GM19035 (cell line): ENCODE measurements around the gene UBTD1.

Experiments used
- ATAC-seq: cut with Tn5 transposase; IDR thresholded peaks from one replicate; pipeline ENCODE4 v1.9.1; 2021; ENCODE audit not compliant: unreplicated experiment

UBTD1 gene

DNA sequence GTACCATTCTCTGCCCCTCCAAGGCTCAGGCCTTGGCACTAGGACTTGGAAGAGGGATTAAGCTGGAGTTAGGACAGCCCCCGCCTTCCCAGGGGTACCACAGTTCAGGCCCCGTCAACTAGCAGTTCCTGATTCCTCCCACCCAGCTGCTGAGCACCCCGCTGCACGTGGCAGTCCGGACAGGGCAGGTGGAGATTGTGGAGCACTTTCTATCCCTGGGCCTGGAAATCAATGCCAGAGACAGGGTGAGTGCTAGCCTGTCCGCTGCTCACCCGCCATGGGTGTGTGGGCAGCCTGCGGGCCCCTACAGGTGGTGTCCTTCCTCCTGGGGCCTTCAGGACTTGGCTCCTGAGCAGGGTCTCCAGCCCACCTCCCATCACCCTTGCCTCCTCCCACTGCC is 83.4 kb downstream of the UBTD1 start:
- no peak for ATAC-seq

DNA sequence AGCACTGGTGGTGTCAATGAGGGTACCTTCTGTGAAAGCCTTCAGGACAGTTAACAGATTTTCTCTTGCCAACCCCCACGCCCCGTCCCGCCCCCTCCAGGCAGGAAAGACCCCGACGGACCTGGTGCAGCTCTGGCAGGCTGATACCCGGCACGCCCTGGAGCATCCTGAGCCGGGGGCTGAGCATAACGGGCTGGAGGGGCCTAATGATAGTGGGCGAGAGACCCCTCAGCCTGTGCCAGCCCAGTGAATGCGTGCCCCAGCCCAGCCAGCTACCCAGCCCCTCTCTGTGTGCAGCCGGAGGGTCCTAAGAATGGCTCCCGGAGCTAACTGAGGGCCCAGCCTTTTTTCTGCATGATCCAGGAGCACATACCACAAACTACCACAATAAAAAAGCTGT is 84.8 kb downstream of the UBTD1 start:
- no peak for ATAC-seq

DNA sequence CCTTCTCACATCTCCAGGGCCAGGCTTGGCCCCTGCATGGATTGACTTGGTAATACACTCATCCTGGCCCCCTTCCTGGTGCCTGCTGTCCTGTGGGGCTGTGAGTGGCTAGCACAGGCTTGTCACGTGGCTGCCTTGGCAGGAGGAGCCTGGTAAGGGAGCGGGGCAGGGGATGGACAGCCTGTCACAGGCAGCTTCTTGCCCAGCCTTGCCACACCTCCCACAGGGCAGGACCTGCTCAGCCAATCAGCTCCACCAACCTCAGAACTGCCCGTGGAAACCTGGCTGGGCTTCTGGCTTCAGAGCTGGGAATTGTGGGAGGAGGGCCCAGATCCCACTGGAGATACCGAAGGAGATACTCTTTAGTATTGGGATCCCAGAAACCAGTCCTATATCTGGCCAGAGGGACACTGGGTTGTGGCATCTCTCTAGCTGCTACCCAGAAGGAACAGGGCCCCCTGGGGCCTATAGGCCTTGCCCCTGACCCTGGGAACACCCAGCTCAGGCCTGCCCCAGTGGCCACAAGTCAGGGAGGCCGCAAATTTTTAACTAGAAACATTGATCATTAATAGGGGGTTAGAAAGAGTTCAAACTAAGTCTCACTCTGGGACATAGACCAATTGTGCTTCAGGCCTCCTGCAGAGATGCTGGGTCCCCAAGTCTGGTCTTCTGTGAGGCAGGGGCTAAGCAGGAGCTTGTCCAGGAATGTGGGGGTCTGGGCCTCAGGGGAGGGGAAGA is 85.5 kb downstream of the UBTD1 start, which contains the start of gene HOGA1:
TSS of gene HOGA1 (plus strand) at position 330 of the 738 bp plus-strand sequence. CDS start at position 645, 315 bp downstream.
- no peak for ATAC-seq

DNA sequence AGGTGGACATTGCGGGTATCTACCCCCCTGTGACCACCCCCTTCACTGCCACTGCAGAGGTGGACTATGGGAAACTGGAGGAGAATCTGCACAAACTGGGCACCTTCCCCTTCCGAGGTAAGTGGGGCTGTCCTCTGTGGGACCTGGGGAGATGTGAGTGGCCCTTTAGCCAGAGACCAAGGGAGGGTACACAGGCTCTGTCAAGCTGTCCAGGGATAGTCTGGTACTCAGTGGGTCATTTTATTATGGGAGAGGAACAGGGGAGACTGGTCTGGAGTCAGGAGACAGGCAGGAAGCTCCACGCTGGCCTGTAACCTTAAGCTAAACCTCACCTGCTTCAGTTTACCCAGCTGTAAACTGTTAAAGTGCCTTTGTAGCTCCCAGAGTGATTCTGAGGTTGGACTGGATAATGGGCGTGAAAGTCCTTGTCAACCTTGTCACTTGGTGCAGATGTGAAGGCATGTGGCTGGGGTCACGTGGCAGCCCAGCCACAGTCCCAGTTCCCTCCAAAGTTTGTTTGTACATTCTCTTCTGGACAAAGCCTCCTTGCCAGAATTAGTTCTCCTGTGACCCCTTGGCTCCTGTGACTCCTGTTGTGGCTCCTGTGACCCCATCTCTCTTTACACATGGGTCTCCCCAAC is 86.2 kb downstream of the UBTD1 start:
- no peak for ATAC-seq

DNA sequence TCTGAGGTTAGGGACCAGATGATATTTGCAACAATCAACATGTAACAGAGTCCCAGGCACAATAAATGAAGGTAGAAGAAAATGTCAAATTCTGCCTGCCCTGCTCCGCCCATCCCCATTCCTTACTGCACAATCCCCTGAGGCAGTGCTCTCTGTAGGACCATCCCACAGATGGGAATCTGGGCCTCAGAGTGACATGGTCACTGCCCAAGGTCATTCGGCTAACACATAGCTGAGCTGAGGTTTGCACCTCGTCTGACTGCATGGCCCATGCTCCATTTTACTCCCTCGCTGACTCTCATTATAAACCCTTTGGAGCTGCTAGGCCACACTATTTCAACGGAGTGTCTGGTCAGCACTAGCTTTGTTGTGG is 86.7 kb downstream of the UBTD1 start:
- no peak for ATAC-seq

DNA sequence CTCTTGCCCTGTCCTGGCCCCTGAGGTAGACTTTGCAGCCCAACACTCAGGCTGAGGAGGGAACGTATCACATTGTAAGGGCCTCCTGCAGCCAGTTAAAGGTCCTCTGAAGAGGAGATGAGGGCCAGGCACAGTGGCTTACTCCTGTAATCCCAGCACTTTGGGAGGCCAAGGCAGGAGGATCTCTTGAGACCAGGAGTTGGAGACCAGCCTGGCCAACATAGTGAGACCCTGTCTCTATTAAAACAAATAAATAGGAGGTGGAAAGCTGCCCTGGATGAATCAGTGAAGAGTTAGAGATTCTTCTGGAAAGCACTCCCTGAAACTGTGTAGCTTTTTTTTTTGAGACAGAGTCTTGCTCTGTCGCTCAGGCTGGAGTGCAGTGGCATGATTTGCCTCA is 88.5 kb downstream of the UBTD1 start:
- no peak for ATAC-seq

DNA sequence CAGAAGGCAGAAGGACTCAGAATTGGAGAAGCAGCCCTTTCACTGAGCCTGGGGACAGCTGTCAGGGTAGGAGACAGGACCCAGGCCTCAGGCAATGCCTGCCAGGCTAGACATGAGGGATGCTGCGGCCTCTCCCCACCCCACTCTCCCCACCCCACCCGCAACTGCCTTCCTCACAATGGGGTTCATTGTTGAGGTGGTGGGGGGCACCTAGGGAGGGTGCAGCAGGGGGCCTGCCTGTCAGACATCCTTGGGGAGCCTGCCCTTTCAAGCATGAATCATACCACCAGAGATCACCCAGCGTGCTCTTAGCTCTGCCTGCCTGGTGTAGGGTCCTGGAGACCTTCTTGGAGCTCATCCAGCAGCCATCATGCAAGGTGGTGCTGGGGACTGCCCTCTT is 90.8 kb downstream of the UBTD1 start, which contains the start of gene C10orf62:
TSS of gene C10orf62 (plus strand) at position 243 of the 400 bp plus-strand sequence. CDS start 177 bp downstream, outside the sequence.
- ATAC-seq, result no peak

DNA sequence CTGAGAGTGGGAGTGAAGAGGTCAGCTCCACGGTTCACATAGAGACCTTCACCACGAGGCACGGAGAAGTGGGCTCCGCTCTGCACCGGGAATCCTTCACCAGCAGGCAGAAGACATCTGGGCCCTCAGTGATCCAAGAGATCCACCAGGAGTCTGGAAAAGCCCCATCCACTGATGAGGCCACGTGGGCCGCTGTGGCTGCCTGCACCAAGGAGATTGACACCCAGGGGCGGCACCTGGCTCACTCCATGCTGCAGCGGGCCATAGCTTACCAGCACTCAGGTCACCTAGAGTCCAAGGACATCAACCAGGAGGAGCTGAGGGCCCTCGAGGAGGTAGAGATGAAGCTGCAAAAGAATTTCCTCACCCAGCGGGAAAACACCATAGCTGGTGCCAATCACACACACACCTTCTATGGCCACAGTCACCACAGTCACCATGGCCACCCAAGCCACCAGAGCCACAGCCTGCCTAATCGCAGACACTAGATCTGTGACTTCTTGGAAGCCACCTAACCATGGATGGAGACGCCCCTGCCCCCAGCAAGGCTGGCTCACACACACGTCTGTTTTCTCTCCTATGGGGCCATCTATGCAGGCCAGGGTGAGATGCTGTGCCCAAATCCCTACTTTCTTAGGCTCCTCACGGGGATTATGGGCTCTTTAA is 91.5 kb downstream of the UBTD1 start:
- ATAC-seq, result no peak

DNA sequence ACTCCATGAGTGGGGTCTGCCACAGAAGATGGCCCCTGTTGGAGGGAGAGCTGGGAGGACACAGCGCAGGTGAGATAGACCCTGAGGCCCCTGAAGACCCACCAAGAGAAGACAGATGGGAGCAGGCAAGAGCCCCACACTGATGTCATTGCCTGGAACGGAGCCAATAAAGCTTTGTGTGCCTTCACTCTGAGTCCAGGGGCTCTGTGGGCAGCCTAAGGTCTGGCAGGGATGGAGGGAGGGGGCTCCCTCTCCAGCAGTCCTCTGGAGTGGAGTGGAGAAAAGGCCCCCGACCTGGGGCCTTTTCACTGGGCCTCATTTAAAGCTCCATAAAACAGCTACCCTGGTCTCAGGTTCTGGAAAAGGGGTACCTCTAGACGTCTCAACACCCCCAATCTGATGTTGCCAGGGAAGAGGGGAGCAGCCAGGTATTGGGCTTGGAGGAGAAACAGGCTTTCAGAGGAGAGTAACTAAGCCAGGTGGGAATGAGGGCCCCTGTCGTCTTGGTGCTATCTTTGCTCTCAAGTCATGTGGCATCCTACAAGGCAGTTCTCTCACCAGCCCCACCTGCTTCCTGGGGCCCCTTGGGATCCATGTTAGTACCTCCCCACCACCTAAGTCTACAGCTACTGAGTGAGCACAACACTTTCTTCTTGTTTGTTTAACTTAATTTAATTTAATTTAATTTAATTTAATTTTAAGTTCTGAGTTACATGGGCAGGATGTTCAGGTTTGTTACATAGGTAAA is 92.2 kb downstream of the UBTD1 start:
- ATAC-seq, result no peak

DNA sequence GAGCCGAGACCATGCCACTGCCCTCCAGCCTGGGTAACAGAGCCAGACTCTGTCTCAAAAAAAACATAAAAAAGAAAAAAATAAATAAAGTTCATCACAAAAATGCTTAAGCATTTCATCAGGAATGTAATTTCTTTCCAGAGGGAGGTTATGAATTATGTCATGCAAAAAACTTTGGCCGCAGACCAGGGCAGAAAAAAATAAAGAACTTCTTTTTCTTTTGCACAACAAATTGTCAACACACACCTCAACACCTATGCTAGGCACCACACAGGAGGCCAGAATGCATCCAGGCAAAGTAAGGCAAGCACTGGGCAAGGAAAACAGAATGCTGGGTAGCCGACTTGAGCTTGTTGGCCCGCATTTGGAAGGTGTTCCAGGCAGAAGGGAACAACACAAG is 94.7 kb downstream of the UBTD1 start:
- ATAC-seq, result no peak

DNA sequence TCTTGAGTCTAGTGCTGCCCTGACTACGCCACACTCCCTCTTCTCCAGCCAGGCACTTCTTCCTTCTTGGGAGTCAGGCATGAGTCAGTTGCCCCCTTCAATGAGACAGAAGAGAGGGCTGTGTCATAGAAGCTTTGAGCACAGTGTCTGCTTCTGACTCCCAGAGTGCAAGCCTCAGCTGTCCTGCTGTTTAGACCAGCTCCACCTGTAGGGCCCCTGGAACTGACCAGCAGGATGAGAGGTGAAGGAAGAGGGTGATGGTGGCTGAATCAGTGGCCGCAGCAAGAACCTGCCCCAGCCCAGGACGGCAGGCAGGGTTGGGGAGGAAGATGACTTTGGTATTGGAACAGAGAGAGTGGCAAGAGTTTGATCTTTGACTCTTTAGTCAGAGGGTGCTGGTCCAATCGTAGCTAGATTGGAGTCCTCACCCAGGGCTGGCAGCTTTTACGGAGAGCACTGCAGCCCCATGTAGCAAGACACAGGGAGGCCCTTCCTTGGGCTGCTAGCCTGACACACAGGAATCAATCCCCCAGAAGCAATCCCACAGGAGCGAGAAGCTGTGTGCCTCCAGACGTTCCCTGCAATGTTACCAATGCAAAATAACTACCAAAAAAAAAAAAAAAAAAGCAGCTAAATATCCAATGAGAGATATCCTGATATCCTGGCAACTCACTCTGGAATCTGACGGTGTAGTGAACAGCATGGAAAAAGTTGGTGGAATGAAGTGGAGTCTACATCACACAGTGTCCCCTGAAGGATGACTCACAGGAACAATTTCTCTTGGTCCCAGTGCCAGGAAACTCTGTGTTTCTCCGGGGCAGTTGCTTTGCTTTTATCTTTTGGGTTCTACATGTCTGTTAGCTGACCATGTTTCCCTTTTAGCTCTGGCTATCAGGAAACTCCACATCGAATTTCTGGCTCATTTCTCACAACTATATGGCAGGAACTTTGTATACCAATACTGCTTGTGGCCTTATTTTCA is 97.7 kb downstream of the UBTD1 start:
- no peak for ATAC-seq

DNA sequence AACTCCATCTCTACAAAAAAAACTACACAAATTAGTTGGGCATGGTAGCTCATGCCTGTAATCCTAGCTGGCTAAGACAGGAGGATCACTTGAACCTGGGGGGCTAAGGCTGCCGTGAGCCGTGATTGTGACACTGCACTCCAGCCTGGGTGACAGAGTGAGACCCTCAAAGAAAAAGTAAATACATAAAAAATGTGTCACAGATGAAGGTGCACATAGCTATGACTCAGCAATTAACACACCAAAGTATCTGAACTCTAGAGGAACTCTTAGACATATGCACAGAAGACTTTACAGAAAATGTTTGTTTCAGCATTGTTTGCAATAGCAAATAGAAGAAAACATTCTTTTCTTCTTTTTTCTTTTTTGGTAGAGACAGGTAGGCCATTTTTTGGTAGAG is 99.1 kb downstream of the UBTD1 start:
- no peak for ATAC-seq

DNA sequence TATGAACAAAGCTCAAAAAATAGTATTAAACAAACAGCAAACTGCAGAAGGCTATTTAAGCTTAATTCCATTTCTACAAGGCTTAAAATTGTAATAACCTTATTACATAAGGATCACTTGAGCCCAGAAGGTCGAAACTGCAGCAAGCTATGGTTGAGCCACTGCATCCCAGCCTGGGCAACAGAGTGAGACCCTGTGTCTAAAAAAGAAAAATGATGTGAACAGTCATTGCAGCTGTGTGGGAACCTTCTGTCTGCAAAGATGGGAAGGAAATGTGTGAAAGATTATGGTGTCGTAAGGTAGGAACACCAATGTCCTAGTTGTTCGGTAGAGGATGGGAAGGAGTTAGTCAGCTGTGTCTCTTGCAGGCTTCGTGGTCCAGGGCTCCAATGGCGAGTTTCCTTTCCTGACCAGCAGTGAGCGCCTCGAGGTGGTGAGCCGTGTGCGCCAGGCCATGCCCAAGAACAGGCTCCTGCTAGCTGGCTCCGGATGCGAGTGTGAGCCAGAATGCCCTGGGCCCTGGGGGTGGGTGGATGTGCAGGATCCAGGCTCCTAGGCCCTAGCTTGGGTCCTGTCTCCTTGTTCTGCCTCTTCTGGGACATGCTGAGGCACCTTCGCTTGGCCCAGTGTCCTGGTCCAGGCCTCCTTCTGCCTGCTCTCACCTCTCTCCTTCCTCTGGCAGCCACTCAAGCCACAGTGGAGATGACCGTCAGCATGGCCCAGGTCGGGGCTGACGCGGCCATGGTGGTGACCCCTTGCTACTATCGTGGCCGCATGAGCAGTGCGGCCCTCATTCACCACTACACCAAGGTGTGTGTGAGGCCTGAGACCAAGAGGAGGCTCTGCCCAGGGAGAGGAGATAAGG is 99.9 kb downstream of the UBTD1 start:
- no peak for ATAC-seq

DNA sequence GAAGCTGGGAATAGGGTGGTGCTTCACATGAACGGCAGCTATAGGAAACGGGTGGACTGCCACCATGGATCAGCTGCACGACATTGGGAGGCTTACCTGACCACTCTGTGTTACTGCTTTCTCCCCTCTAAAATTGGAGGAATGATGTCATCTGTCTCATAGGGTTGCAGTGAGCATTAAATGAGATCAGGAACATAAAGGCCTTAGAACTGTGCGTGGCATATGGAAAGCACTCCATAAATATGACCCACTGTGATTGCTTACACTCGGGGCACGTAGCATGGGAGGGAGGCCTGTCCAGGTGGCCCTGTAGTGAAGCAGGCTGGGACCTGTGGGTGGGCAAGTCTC is 100.5 kb downstream of the UBTD1 start:
- ATAC-seq, result no peak

DNA sequence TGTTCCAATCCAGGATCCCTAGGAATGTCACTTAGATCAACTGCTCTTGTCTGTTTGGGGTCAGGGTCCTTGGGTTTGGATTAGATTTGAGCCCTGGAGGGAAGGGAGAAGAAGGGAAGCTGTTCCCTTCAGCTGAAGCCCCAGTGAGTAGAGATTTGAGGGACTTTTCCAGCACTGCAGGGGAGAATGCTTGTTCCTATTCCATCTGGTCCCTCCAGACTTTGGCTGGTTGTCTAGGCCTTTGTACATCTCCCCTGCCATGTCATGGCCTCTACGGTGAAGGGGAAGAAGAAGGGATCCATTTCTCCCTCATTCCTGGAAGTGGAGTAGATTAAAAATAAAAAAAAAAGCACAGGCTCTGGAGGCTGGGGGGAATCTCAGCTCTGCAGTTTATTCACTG is 101.9 kb downstream of the UBTD1 start:
- no peak for ATAC-seq

DNA sequence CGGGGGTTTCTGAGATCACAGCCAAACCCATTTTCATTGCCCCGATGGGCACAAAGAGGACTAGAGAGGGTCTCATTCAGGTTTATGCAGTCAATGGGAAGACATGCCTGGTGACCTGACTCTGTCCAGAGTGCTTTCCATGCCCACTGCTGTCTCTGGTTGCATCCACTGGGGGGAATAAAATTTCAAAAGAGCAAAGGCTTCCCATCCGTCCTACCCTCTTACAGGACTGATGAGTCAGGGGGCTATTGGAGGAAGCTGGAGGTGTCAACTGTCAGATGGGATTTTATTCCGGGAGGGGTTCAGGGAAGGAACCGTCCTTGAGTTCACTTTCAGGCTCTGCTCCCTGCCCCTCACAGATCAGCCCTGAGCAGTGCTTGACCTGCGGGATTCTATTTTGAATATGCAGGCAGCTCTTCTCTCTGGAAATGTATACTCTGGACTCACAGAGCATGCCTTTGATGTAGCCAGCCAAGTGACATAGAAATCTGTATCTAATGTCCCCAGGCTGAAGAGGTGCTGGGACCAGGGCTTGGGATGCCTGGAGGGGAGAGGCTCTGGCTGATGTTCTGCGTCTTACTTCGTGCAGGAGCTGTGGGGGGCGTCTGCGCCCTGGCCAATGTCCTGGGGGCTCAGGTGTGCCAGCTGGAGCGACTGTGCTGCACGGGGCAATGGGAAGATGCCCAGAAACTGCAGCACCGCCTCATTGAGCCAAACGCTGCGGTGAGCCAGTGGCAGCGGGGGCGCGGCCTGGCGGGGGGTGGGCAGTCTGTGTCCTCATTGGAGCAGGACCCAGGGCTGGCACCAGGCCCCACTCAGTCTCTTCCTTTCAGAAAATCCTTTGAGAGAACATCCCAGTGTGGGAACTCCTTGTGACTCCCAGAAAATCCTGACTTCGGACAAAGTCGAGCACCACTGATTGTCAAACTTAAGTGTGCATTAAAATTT is 102.8 kb downstream of the UBTD1 start:
- ATAC-seq, result no peak

DNA sequence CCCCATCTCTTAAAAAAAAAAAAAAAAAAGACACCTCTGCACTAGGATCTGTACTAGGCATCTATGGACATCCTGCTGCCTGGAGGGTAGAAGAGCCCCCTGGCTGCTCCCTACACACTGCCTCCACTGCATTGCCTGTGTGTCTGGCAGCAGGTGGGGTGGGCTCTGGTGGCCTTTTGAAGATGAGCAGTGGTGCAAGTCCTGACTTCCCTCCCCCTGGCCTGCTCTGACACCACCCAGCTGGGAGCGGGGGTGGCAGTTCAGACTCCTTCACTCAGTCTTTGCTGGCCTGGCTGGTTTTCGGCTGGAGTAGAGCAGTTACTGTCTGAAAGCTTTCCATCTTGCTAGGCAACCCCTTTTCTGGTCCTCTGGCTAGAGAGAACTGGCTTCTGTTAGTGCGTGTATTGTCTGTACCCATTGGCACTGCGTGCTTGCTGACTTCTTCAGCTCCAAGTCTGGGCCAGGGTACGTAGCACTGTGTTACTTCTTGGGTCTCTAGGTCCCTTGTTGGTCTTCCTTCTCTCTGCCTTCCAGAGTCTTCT is 108.4 kb downstream of the UBTD1 start:
- no peak for ATAC-seq

DNA sequence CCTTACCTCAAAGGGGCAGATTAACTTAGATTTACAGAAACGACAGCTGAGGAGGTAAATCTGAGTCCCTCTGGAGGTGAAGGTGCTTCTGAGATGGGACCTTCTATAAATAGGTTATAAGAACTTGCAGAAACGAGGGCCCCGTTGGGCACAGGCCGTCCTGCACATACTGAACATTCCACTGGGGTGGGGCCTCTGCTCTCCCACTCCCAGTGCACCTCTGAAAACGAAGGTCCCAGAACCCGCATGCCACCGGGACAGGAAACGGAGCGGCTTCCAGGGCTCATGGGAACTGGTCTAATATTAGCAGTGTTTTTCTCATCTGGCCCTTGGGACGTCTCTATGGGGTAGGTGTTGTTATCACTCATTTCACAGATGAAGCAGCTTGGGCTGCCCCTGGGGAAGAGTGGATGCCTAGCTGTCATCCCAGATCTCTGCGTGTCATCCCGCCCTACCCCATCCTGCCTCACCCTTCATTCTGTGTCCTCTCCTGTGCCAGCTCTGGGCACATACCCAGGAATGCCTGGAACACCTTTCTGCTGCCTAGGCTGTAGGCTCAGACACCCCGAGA is 110.4 kb downstream of the UBTD1 start:
- ATAC-seq, result no peak
